Measurements from ENCODE around the gene RRAS2.
"Not testable (repeated sequence)": the region's sequence is repeated elsewhere in the genome, so short reads cannot be mapped to it uniquely, and the experiment has no call there.

The RRAS2 gene

GRCh38 chr11:14253421-14253820 is 105.6 kb downstream of the RRAS2 start:
- DNase-seq = no peak

DNA sequence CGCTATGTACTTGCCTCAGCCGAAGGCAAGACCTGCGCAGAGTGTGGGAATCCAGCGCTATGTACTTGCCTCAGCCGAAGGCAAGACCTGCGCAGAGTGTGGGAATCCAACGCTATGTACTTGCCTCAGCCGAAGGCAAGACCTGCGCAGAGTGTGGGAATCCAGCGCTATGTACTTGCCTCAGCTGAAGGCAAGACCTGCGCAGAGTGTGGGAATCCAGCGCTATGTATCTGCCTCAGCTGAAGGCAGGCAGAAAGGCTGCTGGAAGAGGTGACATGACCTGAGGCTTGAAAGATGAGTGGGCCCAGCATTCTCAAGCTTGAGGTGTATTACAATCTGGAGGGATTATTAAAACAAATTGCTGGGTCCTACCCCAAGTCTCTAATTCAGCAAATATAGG is 106.5 kb downstream of the RRAS2 start:
- DNase-seq = not testable (repeated sequence)

DNA sequence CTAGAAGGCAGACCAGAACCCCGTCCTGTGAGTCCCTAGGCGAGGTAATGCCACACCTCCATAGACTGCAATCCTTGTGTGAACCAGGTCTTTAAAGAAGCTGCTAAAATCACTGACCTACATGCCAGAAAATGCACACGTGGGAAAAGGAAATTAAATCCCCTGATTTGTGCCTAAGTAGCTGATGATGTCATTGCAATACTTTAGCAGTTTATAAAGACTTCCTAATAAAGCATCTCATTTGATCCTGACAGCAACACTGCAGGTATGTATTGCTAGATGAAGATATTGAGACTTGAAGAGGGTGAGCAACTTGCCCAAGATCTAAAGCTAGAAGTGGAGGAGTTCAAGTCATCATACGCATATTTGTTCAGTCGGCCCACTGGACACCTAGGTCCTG is 107.2 kb downstream of the RRAS2 start:
- DNase-seq = no peak

GRCh38 chr11:14249121-14249963 is 109.6 kb downstream of the RRAS2 start:
- DNase-seq = peak; percentile 32 to 65

DNA sequence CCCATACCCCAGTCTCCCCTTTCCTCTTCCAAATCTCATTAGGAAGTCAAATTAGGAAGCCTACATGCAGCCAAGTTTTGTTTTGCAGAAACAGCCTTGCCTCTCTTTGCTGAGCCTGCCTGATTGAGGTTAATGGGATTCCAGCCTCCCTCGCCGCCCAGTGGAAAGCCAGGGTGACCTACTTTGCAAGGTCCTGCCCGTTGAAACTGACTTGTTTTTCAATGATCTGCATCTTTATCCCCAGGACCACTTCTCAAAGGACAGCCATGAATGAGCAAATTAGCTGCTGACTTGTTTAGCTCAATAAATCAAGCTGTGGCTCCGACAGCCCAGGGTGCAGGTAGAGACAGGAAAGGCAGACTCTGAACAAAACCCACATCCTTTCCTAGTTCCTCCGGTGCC is 110.4 kb downstream of the RRAS2 start:
- DNase-seq = no peak

DNA sequence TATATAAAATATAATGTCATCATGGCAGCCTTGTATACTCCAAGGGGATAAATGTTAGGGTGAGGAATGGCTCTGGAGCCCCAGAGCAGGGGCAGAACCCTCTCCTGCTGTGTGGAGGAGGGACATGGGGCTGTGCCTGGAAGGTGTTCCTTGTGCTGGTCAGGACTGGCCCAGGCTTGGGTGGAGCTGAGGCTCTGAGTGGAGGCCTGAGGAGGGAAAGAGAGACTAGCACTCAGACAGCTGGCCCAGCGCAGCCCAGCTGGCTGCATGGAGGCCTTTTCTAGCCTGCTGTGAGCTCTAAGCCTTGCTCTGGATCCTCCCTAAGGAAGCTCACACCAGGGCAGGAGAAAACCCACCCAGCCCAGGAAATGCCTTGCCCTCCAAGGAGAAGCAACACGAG is 113.5 kb downstream of the RRAS2 start:
- DNase-seq = no peak

DNA sequence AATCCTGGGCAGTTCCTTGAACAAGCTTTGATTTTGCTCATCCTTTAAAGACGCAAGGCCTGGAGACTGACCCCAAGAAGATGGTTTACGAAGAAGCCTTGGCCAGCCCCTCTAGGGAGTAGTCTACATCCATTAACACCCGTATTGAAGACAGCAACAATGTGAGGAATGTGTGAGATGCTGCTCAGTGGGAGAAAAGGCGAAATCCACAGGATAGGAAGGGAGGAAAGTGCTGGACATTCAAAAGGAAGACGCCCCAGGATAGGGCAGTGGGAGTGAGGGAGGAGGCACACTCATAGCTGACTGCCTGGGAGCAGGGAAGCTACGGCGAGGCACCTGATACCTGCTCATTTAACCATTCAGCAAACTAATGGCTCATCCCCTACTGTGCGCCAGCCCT is 114.1 kb downstream of the RRAS2 start:
- no peak for DNase-seq

- DNase-seq = no peak
These were observed 116.2 kb downstream of the RRAS2 start for GRCh38 chr11:14242733-14243132.

DNA sequence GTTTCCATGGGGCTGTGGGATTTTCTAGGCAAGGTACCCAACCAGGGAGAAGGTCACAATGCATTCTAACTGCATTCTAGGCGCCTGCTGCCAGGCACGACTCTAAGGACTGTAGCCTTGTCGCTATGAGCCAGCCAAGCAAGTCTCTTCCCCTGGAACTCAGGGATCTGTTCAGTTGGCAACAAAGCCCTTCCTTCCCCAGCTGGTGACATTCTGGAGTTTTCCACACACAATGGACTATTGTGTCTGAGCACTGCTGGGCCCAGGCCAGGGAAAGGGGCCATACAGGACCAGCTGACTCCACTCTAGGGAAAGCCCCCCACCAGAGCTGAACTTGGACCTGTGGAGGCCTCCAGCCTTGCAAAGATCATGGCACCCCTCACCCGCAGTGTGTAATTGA is 116.8 kb downstream of the RRAS2 start:
- no peak for DNase-seq

- DNase-seq = no peak
These were observed 118.0 kb downstream of the RRAS2 start for GRCh38 chr11:14240951-14241350.

DNA sequence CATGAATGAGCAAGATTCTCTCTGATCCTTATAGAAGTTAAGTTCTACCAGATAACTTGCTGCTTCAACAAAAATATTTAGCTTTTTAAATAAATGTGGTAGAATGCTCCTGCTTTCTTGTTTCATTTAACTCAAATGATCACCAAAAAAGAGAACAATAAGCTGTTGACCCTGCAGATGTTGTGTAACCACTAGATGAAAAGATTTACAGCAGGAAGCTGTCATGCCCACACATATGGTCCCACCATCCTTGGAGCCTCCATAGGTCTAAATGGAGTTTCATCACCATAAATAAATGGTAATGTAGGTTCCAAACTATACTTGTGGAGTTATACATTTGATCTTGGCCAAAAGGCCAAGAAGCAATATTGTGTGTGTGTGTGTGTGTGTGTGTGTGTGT is 118.8 kb downstream of the RRAS2 start:
- no peak for DNase-seq

DNA sequence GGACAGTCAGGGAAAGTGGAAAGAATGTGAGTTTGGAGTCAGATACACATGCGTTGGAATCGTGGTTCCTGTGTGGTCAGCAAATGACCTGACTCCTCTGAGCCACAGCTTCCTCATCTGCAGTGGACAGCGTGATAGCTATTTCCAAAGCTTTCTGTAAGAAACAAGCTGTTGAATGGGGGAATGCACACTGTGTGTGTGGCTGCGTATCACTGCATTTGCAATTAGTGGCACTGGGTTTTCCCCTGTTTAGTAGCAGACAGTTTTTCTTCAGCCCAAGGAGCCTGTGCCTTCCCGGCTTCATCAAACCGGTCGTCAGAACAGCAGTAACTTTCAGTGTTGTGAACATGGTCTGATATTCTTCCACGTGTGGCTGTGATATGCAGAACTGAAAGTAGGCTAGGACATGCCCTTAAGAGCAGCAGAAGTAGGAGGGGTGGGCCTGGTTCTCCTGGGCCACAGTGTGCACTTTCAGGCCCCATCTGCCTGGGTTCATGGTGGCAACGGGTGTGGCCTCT is 121.5 kb downstream of the RRAS2 start:
- no peak for DNase-seq

DNA sequence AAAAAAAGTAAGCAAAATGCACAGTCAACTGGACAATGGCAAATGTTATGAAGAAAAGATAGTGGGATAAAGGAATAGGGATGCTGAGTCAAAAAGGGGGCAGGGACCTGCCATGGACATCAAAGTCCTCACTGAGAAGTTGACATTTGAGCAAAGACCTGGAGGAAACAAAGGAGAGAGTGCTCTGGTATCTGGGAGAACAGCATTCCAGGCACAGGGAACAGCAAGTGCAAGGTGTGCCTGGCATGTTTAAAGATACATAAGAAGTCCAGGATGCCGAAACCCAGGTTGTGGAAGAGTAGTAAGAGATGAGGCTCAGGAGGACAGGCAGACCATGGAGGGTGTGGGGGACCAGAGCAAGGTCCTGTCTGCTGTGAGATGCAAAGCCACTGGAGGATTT is 123.3 kb downstream of the RRAS2 start:
- no peak for DNase-seq

DNA sequence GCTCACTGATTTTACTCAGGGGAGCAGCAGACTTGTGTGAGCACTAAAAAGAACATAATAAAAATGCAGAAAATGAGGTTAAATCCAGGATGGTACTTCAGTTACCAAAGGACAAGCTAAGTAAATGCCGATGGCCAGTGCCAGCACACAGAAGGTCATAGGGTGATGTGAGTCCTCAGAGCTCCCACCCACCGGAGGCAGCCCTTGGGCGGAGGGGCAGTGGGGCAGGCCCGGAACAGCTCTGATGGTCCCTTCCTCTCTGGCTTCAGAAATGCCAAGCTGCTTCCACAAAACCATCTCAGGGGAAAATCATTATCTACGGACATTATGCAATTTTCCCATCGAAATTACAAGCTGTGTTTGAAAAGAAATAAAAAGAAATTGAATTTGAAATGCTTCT is 124.5 kb downstream of the RRAS2 start:
- no peak for DNase-seq

DNA sequence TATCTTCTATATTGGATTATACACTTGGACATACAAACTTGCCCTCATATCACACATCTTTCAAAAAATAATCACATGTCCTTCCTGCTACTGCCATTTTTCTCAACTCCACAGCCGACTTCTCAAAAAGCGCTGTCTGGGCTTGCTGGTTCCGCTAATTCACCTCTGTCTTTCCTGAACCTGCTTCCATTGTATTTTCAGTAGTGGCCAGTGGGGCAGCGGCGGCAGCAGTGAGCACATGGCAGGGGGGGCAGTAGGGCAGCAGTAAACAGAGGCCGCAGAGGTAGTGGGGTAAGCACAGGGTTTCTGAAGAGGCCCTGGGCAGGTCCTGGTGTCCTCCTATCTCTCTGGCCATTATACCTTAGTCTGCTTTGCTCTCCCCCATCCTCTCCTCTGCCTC is 126.3 kb downstream of the RRAS2 start:
- DNase-seq = no peak

GRCh38 chr11:14230407-14230806 is 128.6 kb downstream of the RRAS2 start:
- no peak for DNase-seq

DNA sequence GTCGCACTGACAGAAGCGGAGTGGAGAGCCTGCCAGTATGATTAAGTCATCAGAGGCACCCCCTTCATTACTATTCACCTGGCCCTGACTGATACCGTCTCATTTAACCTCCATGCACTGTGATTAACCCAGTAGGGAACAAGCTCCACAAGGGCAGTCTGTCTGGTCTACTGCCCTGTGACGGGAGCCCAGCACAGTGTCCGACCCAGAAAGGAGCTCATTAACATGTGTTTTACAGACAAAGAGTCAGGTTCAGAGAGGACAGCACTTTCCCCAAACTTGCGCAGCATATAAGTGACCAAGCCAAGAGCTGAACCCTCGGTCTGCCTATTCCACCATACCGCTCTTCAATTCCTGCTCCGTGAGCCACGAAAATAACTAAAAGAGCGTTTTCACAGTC is 129.5 kb downstream of the RRAS2 start:
- no peak for DNase-seq

DNA sequence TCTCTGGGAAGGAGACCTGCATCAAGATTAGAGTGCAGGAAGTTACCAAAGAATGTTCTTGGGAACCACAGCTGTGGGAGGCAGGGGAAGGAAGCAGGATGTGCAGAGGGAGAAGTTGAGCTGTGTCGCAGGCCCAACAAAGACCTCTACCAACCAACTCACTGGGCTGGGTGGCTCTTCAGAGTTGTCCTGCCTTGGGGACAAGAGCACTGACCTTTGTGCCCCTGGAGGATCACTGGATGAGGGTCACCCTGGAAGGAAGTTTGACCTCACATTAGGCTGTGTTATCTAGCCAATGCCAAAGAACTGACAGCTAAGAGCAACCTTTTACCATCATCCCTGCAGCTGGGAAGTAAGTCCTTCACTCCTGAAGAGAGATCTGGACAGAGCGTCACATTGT is 130.6 kb downstream of the RRAS2 start:
- no peak for DNase-seq
